Middle frontal gyrus (tissue), 1 donor: ENCODE data around the gene MYCBP2.
"Not testable (repeated sequence)": the region's sequence is repeated elsewhere in the genome, so short reads cannot be mapped to it uniquely, and the experiment has no call there.

Experiments used
- DNase-seq: peaks from one replicate; pipeline ENCODE4 v3.0.0-alpha.2; 2015; ENCODE audit warnings: low spot score; ENCODE audit errors: extremely low spot score

The MYCBP2 gene

GRCh38 chr13:77038907-77039480 lies 287.9 kb downstream of the MYCBP2 start:
- DNase-seq, result no peak

DNA sequence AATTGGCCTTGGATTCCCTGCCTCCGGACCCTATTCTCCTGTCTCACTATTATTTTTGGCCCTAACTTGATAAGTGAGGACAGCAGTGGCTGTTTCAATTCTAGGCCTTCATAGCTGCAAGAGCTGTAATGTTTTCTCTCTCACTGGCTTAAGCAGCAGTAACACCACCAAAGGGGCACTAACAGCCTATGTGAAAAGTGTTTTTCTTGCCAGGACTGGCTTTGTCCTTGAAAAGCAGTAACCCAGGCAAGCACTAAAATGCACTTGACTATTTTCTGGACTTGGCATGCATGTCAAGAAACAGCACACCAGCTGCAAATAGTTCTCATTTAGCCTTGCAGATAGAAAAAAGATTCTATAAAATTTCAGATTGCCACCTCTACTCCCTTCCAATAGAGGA lies 290.6 kb downstream of the MYCBP2 start:
- DNase-seq, result no peak

- DNase-seq, result no peak
These were observed 292.0 kb downstream of the MYCBP2 start for GRCh38 chr13:77034881-77035280.

DNA sequence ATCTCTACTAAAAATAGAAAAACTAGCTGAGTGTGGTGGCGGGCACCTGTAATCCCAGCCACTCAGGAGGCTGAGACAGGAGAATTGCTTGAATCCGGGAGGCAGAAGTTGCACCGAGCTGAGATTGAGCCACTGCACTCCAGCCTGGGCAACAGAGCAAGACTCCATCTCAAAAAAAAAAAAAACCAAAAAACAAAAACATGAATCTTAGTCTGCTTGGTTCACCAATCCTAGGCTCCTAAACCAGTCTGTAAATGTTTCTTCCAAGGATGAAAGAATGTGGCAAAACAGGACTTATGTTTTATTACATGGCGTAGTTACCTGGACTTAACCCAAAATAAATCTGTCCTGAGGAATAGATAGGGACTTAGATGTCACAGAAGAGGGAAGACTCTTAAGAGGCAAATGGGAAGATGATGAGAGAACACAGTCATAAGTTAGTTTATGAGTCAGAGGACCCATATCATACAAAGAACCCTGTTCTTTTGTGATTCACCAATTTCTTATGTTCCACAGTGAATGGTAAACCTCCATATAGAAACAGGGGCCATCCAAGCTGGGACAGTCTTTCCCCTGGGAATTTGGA lies 293.1 kb downstream of the MYCBP2 start:
- no peak for DNase-seq

DNA sequence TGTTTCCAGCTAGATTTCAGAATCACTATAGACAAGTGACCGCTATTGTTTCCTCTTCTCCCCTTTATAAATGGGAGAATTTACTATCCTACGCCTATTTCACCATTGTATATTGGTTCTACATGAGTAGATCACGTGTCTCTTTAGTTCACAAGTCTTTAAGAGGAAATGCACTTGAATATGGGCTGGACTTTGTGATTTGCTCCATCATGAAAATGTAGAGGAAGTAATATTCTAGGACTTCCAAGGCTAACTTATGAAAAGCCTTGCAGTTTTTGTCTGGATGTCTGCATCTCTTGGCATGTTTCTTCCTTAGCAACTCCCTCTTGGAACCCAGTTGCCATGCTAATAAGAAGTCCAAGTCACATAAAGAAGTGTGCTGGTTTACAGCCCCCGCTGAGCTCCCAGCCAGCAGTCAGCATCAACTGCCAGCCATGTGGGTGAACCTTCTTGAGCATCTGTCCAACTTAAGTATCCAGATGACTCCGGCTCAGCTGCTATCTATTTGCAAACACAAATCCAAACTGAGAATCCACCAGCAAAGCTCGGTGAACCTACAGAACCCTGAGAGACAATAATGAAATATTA lies 295.1 kb downstream of the MYCBP2 start:
- DNase-seq, result peak; percentile 30

DNA sequence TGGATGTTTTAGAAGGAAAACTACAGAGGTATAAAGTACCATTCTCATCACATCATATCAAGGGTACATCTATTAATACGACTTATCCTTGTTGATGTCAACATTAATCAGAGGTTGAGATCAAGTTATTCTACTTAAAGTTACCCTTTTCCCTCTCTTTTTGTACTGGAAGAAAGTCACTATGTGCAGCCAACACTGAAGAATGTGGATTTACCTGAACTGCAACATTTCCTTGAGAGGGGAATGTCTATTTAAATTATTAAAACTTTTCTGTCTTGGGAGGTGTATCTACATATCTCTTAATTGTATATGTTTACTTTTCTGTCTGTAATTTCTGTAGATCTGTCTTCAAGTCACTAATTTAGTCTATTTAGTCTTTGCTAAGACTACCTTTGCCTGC lies 297.5 kb downstream of the MYCBP2 start:
- no peak for DNase-seq

- DNase-seq, result no peak
These were observed 298.7 kb downstream of the MYCBP2 start for GRCh38 chr13:77028202-77028601.

GRCh38 chr13:77026861-77027621 lies 299.9 kb downstream of the MYCBP2 start, which contains the start of gene FBXL3:
Gene FBXL3 (minus strand): TSS chr13:77027159. CDS start chr13:77021860, 5,299 bp downstream.
- peak; percentile 76 for DNase-seq

DNA sequence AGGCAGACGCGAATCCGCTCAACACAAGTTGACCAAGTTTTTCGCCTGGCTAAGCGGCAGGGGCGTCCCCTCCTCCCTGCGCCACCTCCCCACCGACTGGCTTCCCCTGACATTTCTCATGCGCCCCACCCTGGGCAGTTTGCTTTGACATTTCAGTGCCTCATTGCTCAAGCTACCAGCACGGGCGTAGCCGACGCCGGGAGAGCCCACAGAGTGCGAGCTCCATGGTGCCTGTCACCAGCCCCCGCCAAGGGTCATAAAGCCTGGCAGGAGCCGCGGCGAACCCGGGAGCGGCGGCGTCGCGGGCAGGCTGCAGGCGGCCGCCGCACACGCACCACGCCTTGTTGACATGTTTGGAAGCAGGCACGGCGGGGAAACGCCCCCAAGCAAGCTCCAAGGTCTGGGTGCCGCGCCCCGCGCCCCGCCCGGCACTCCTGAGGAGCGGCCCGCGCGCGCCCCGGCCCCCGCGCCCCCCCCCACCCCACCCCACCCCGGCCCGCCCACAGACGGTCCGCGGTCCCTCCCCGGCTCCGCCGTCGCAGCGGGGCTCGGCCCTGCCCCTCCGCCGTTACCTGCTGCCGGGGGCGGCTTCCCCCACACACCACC lies 300.5 kb downstream of the MYCBP2 start:
- no peak for DNase-seq

GRCh38 chr13:77022341-77022740 lies 304.6 kb downstream of the MYCBP2 start:
- DNase-seq, result no peak

- DNase-seq, result no peak
These were observed 307.1 kb downstream of the MYCBP2 start for GRCh38 chr13:77019756-77020155.

GRCh38 chr13:77016888-77017623 lies 309.8 kb downstream of the MYCBP2 start:
- no peak for DNase-seq

DNA sequence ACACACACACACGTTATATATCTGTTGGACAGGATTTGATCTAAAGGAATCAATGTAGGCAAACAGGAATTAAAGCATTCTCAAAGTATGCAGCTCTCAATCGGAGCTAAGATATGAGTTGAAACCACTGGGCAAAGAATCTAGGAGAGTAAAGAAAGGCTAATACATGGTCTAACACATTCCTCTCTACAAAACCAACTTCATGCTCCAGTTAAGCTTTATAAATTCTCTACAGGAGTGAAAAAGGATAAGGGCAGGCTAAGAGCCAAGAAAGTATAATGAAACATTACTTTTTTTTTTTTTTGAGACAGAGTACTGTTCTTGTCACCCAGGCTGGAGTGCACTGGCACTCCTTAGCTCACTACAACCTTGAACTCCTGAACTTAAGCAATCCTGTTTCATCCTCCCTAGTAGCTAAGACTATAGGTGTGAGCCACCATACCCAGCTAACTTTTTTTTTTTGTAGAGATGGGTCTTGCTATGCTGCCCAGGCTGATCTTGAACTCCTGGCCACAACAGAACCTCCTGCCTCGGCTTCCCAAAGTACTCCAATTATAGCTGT lies 310.6 kb downstream of the MYCBP2 start:
- no peak for DNase-seq

- DNase-seq, result no peak
These were observed 311.8 kb downstream of the MYCBP2 start for GRCh38 chr13:77014906-77015685.

- DNase-seq, result no peak
These were observed 312.9 kb downstream of the MYCBP2 start for GRCh38 chr13:77013853-77014542.

GRCh38 chr13:77009719-77010118 lies 317.2 kb downstream of the MYCBP2 start:
- not testable (repeated sequence) for DNase-seq

DNA sequence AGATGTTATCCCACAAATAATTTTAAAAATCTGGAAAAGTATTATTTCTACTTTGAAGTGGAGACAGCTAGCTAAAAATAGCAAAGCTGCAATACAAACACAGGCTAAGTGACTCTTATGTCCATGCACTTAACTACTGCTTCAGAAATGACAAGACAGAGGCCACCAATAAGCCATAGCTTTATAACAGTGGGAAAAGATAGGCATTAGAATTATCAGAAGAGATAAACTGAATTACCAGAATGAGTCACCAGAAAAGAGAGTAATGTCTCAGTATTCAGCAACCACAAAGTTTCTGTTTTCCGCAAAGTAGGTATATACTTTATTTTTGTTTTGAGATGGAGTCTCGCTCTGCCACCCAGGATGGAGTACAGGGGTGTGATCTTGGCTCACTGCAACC lies 317.9 kb downstream of the MYCBP2 start:
- no peak for DNase-seq

- not testable (repeated sequence) for DNase-seq
These were observed 318.6 kb downstream of the MYCBP2 start for GRCh38 chr13:77008337-77008736.

DNA sequence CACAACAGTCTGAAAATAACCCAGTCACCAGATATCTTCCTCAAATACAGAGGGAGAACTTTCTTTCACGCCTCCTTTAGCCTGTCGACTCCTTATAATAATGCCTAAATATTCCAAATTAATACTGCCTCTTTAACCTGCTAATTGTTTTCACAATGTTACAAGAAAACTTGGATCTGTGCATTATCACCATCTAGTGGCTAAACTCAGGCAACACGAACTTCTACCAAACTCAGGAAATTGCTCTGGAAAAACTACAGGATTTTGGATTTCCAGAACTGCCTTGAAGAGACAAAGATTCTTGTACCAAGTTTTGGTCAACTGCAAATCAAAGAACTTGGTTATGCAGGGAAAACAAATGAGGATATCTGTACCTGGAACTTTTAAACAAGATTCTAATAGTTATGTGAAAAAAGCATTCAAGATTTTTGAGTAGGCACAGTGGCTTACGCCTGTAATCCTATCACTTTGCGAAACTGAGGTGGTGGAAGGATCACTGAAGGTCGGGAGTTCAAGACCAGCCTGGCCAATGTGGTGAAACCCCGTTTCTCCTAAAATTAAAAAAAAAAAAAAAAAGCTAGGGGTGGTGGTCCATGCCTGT lies 324.2 kb downstream of the MYCBP2 start:
- DNase-seq, result no peak
